ENCODE measurements around the gene SIX1. TPM values are rescaled to one million over a fixed set of nuclear protein-coding genes. Genes with fewer than 3 reads are reported as not detected.

SIX1 gene
- total RNA-seq, 4 donors from 2014 or later, result 28.3 to 76.4 (median 56.3) TPM

DNA sequence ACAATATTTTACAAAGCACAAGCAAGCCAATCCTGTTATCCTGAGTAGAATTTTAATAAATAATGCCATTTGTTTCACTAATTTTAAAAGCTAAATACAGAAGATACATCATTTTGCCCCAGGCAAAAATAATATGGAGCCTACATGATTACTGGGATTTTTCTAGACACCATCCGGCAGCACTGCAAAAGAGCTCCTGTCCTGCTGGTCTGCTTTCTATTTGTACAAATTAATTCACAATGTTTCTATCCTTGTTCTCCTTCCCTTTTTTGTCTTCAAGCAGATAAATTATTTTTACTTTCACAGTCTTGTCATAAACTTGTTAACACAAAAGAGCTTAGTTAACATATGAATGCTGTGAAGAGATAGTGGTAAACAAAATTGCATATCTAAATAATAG lies 4.6 kb downstream of the SIX1 start:
- intact Hi-C loops (cut with DNase I; ENCODE audit: low total_unique reads), result loop anchor here (5.0 to 10.0 kb wide), 5 partner anchors 218 to 553 kb away; partner anchors contain the start of genes PPM1A, SLC38A6 and TRMT5
- H3K4me3 ChIP-seq, result peak overlapping the region; percentile 55 to 88 (median 86)
- no peaks in the 10 kb centered on the region for H3K27me3 ChIP-seq
- ATAC-seq (no peak), DNase-seq (no peak)
- no peaks in the 10 kb centered on the region for H3K36me3 ChIP-seq
- H3K9me3 ChIP-seq, result no peaks in the 10 kb centered on the region
- H3K4me1 ChIP-seq, result peaks cover 50 to 57% of the 10 kb centered on the region in 2 donors
- TF ChIP-seq CTCF (IDR thresholded peaks at IDR 0.05 in 4 of 5, conservative IDR thresholded peaks at IDR 0.05 in 1 of 5), result no peak
- no peak for TF ChIP-seq POLR2A (IDR thresholded peaks at IDR 0.05)
- peak overlapping the region; percentile 93 to 98 (median 95) for H3K27ac ChIP-seq
- in situ Hi-C loops (cut with MboI; ENCODE audit: low sequenced_read_pairs in 4 of 4), result loop anchor here in 1 of 4 donors (25.0 kb wide), 1 partner anchor 343 kb away; the partner anchor contains the start of genes SLC38A6 and TRMT5

GRCh38 chr14:60643463-60644314 lies 5.6 kb downstream of the SIX1 start:
- DNase-seq, result peak in 1 of 2 donors; percentile 52
- in situ Hi-C loops (cut with MboI; ENCODE audit: low sequenced_read_pairs in 4 of 4) (loop anchor here in 1 of 4 donors (25.0 kb wide), 1 partner anchor 344 kb away; the partner anchor contains the start of genes SLC38A6 and TRMT5), intact Hi-C loops (cut with DNase I; ENCODE audit: low total_unique reads) (loop anchor here (5.0 to 10.0 kb wide), 3 partner anchors 219 to 554 kb away; partner anchors contain the start of gene PPM1A)
- Histone ChIP-seq H3K4me3 (peak overlapping the region; percentile 55 to 88 (median 86)), H3K9me3 (no peaks in the 10 kb centered on the region), H3K27ac (peak overlapping the region; percentile 93 to 98 (median 95)), H3K36me3 (no peaks in the 10 kb centered on the region), H3K4me1 (peaks cover 60 to 65% of the 10 kb centered on the region in 2 donors), H3K27me3 (no peaks in the 10 kb centered on the region)
- peak in 1 of 2 donors; percentile 7 for ATAC-seq
- TF ChIP-seq POLR2A (IDR thresholded peaks at IDR 0.05), result no peak
- TF ChIP-seq CTCF (IDR thresholded peaks at IDR 0.05 in 4 of 5, conservative IDR thresholded peaks at IDR 0.05 in 1 of 5), result no peak

DNA sequence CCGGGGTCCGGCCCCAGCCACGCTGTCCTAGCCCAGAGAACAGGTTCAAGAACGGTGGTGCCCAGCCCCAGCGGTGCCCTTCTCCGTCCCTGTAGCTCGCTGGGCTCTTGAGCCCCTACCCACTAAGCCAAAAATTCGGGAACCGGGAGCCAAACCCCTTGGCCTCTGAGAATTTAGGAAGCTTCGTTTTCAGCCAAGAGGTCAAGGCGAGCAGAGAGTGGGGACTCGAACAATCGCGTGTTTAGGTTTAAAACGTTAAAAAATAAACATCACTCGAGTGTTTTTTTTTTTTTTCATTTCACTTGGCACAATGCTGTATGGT lies 6.2 kb downstream of the SIX1 start:
- H3K9me3 ChIP-seq, result no peaks in the 10 kb centered on the region
- DNase-seq, result no peak
- H3K4me3 ChIP-seq, result peak overlapping the region; percentile 55 to 88 (median 86)
- H3K4me1 ChIP-seq, result peaks cover 65 to 71% of the 10 kb centered on the region in 2 donors
- intact Hi-C loops (cut with DNase I; ENCODE audit: low total_unique reads) (loop anchor here (5.0 to 10.0 kb wide), 3 partner anchors 219 to 554 kb away; partner anchors contain the start of gene PPM1A), in situ Hi-C loops (cut with MboI; ENCODE audit: low sequenced_read_pairs in 4 of 4) (loop anchor here in 1 of 4 donors (25.0 kb wide), 1 partner anchor 344 kb away; the partner anchor contains the start of genes SLC38A6 and TRMT5)
- peak overlapping the region; percentile 93 to 98 (median 95) for H3K27ac ChIP-seq
- TF ChIP-seq CTCF (IDR thresholded peaks at IDR 0.05 in 4 of 5, conservative IDR thresholded peaks at IDR 0.05 in 1 of 5) (no peak), POLR2A (IDR thresholded peaks at IDR 0.05) (no peak)
- H3K36me3 ChIP-seq, result no peaks in the 10 kb centered on the region
- ATAC-seq, result peak; percentile 1 to 4
- no peaks in the 10 kb centered on the region for H3K27me3 ChIP-seq

DNA sequence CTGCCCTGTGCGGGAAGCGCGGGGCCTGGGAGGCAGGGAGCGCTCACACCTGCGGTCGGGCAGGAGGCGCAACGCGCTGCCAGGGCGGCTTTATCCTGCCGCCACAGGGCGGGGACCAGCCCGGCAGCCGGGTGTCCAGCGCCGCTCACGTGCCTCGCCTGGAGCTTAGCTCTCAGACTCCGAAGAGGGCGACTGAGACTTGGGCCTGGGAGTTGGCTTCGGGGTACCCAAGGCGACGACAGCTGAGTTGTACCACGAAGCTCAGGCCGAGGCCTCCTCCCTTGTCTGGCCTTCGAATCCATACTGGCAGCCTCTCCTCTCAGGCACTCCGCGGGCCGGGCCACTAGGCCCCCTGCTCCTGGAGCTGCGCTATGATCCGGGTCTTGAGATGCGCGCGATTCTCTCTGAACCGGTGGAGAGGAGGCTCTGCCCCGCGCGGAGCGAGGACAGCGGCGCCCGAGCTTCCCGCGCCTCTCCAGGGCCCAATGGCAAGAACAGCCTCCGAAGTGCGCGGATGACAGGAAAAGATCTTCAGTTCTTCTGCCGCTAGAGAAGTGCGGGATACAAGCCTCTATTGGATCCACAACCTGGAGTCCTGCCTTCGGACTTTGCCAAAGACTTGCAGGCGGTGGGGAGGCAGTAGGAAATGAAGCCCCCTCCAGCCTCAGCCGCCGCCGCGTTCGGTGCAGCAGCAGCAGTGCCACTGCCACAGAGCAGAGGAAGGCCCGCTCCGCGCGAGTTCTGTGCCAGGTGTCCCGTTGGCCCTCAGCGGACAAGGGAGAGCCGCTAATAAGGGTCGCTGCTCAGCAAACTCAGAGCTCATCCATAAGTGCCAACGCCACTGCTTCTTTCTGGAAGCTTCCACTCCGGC lies 6.8 kb downstream of the SIX1 start:
- Histone ChIP-seq H3K27me3 (no peaks in the 10 kb centered on the region), H3K27ac (peak overlapping the region; percentile 93 to 98 (median 95)), H3K4me3 (peak overlapping the region; percentile 55 to 88 (median 86)), H3K4me1 (peaks cover 71 to 73% of the 10 kb centered on the region in 2 donors), H3K36me3 (no peaks in the 10 kb centered on the region), H3K9me3 (no peaks in the 10 kb centered on the region)
- intact Hi-C loops (cut with DNase I; ENCODE audit: low total_unique reads) (loop anchor here (5.0 to 10.0 kb wide), 3 partner anchors 220 to 555 kb away; partner anchors contain the start of gene PPM1A), in situ Hi-C loops (cut with MboI; ENCODE audit: low sequenced_read_pairs in 4 of 4) (loop anchor here in 1 of 4 donors (25.0 kb wide), 1 partner anchor 345 kb away; the partner anchor contains the start of genes SLC38A6 and TRMT5)
- peak; percentile 58 to 62 for TF ChIP-seq POLR2A (IDR thresholded peaks at IDR 0.05)
- TF ChIP-seq CTCF (IDR thresholded peaks at IDR 0.05 in 4 of 5, conservative IDR thresholded peaks at IDR 0.05 in 1 of 5), result peak in 1 of 5 experiments; percentile 32
- ATAC-seq (peak; percentile 34 to 37), DNase-seq (peak; percentile 68 to 80)

All from gastrocnemius medialis (tissue), 4 donors.